Calu3 (cell line): Measurements from ENCODE around the gene PLXNA4. TPM values are rescaled to one million over a fixed set of nuclear protein-coding genes. Genes with fewer than 3 reads are reported as not detected.

Experiments
- BruUV-seq: library from RNA; stranded (reverse); fragments of 400-500 nt; replicated peaks from 2 replicates; lab custom pipeline; 2021; lab: Mats Ljungman, UMichigan
- CTCF ChIA-PET: fragments of 300-600 bp; sonication (Branson Sonifier 250); formaldehyde crosslinking; loops from one replicate; lab custom pipeline; 2022; ENCODE audit warnings: antibody characterized with exemption; lab: Charles Lee
- DNase-seq: peaks from one replicate; pipeline ENCODE4 v3.0.0; 2022
- H3K27ac Mint-ChIP-seq: one replicate; pipeline ENCODE4 v1.8.0; 2022; ENCODE audit warnings: mixed read lengths; ENCODE audit not compliant: unreplicated experiment
- H3K27me3 Mint-ChIP-seq: one replicate; pipeline ENCODE4 v1.8.0; 2022; ENCODE audit warnings: mixed read lengths; ENCODE audit not compliant: unreplicated experiment
- H3K36me3 Mint-ChIP-seq: one replicate; pipeline ENCODE4 v1.8.0; 2022; ENCODE audit warnings: mild to moderate bottlenecking, moderate library complexity, mixed read lengths; ENCODE audit not compliant: insufficient read depth, unreplicated experiment
- H3K4me1 Mint-ChIP-seq: one replicate; pipeline ENCODE4 v1.8.0; 2022; ENCODE audit warnings: mild to moderate bottlenecking, low read depth, mixed read lengths; ENCODE audit not compliant: unreplicated experiment
- H3K4me3 Mint-ChIP-seq: one replicate; pipeline ENCODE4 v1.8.0; 2022; ENCODE audit warnings: mild to moderate bottlenecking, low read depth, moderate library complexity, mixed read lengths; ENCODE audit not compliant: unreplicated experiment
- H3K9me3 Mint-ChIP-seq: one replicate; pipeline ENCODE4 v1.8.0; 2022; ENCODE audit warnings: low read depth, mixed read lengths; ENCODE audit not compliant: unreplicated experiment
- intact Hi-C: fragments of 100-400 bp; cut with micrococcal nuclease; formaldehyde crosslinking; loops from one replicate; pipeline ENCODE4 v1.10.0; 2022; ENCODE audit not compliant: unreplicated experiment
- total RNA-seq: library from RNA; stranded (reverse); gene quantifications from 2 replicates; pipeline ENCODE4 v1.2.3, GENCODE V29; 2022
- TF ChIP-seq, protein P1 (sequence below): fragments of 200-600 bp; IDR thresholded peaks from one replicate; pipeline ENCODE4 v1.8.0; 2022; ENCODE audit warnings: antibody characterized with exemption; ENCODE audit not compliant: unreplicated experiment

The PLXNA4 gene
- total RNA-seq, 1 experiment from 2014 or later = not detected

GRCh38 chr7:132497098-132497497 lies 79.2 kb downstream of the PLXNA4 start:
- no peak overlapping the region for H3K27ac Mint-ChIP-seq
- BruUV-seq = no TSS peak
- H3K27me3 Mint-ChIP-seq = peaks cover 53% of the 10 kb centered on the region
- no peaks in the 10 kb centered on the region for H3K36me3 Mint-ChIP-seq
- TF ChIP-seq, protein P1, sequence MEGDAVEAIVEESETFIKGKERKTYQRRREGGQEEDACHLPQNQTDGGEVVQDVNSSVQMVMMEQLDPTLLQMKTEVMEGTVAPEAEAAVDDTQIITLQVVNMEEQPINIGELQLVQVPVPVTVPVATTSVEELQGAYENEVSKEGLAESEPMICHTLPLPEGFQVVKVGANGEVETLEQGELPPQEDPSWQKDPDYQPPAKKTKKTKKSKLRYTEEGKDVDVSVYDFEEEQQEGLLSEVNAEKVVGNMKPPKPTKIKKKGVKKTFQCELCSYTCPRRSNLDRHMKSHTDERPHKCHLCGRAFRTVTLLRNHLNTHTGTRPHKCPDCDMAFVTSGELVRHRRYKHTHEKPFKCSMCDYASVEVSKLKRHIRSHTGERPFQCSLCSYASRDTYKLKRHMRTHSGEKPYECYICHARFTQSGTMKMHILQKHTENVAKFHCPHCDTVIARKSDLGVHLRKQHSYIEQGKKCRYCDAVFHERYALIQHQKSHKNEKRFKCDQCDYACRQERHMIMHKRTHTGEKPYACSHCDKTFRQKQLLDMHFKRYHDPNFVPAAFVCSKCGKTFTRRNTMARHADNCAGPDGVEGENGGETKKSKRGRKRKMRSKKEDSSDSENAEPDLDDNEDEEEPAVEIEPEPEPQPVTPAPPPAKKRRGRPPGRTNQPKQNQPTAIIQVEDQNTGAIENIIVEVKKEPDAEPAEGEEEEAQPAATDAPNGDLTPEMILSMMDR = no peak
- H3K9me3 Mint-ChIP-seq = no peaks in the 10 kb centered on the region
- CTCF ChIA-PET = no interaction called here
- intact Hi-C loops = no loop called here
- no peak for DNase-seq
- no peaks in the 10 kb centered on the region for H3K4me1 Mint-ChIP-seq
- H3K4me3 Mint-ChIP-seq = no peak overlapping the region

GRCh38 chr7:132495936-132496335 lies 80.3 kb downstream of the PLXNA4 start:
- H3K4me1 Mint-ChIP-seq = no peaks in the 10 kb centered on the region
- intact Hi-C loops = no loop called here

GRCh38 chr7:132494474-132494873 lies 81.8 kb downstream of the PLXNA4 start:
- intact Hi-C loops = no loop called here

More at GRCh38 chr7:132495936-132496335, 80.3 kb downstream of the PLXNA4 start:
- peaks cover 52% of the 10 kb centered on the region for H3K27me3 Mint-ChIP-seq
- DNase-seq = no peak
- no peak overlapping the region for H3K4me3 Mint-ChIP-seq
- TF ChIP-seq, protein P1 = no peak
- BruUV-seq = no TSS peak
- CTCF ChIA-PET = no interaction called here
- no peaks in the 10 kb centered on the region for H3K9me3 Mint-ChIP-seq
- no peaks in the 10 kb centered on the region for H3K36me3 Mint-ChIP-seq
- H3K27ac Mint-ChIP-seq = no peak overlapping the region

GRCh38 chr7:132492823-132493445 lies 83.3 kb downstream of the PLXNA4 start:
- Mint-ChIP-seq H3K9me3 (no peaks in the 10 kb centered on the region), H3K27me3 (peaks cover 61% of the 10 kb centered on the region), H3K36me3 (no peaks in the 10 kb centered on the region), H3K27ac (no peak overlapping the region), H3K4me1 (no peaks in the 10 kb centered on the region), H3K4me3 (no peak overlapping the region)
- DNase-seq = no peak
- intact Hi-C loops = no loop called here
- CTCF ChIA-PET = no interaction called here
- BruUV-seq = no TSS peak
- TF ChIP-seq, protein P1 = no peak

More at GRCh38 chr7:132494474-132494873, 81.8 kb downstream of the PLXNA4 start:
- H3K9me3 Mint-ChIP-seq = no peaks in the 10 kb centered on the region
- CTCF ChIA-PET = interaction anchor here (0.5 kb wide), 1 partner anchor 222 kb away, joined by 5 read pairs; no protein-coding TSS in a partner anchor
- DNase-seq = no peak
- no peaks in the 10 kb centered on the region for H3K36me3 Mint-ChIP-seq
- no peak overlapping the region for H3K4me3 Mint-ChIP-seq
- H3K27ac Mint-ChIP-seq = no peak overlapping the region
- TF ChIP-seq, protein P1 = no peak
- no TSS peak for BruUV-seq
- no peaks in the 10 kb centered on the region for H3K4me1 Mint-ChIP-seq
- peaks cover 54% of the 10 kb centered on the region for H3K27me3 Mint-ChIP-seq
